Inflammatory macrophage treated with lipopolysaccharide for 4 hours (primary cell): ENCODE measurements around the gene ZNF14.
"Not testable (repeated sequence)": the region's sequence is repeated elsewhere in the genome, so short reads cannot be mapped to it uniquely, and the experiment has no call there.

Experiments used
- DNase-seq: peaks from one replicate; pipeline ENCODE4 v3.0.0-alpha.2; 2020

Gene ZNF14

DNA sequence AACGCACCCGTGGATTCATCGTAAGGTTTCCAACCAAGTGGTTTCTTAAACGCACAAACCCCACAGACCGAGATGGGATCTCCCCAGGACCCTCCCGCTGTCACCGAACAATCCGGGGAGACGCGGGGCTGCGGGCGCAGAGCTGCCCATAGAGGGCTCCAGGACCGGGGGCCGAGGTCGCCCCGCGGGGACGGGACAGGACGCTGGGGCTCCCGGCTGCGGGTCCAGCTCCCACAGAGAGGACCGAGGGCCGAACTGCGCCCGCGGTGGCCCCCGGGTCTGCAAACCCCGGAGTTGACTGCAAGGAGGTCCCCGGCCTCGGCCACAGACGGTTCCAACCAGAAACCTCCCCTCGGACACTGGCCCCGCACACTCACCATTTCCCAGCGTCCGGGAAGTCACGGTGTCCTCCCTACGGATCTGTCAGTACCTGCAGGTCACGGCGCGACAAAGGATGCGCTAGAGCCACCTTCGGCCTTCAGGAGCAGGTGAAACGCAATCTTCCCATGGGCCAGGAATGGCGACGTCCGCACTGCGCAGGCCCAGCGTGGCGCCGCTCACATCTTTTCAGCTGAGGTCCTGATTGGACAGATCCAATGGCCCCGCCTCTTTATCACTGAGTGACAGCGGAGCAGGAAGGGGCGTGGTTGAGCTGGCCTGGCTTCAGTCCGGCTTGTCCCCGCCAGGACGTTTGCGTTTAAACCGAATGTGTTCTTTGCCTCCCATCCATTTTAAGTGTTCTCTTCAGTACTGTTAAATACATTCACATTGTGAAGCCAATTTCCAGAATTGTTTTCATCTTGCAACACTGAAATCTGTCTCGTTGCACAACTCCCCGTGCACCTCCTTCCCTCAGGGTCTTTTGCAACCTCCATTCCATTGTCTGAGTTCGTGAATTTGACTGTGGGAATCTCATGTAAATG, at the start of gene ZNF14:
ZNF14 (minus strand) TSS at position 534 of the 923 bp plus-strand sequence; CDS start at position 380, 154 bp downstream.
- DNase-seq: peak; percentile 92

DNA sequence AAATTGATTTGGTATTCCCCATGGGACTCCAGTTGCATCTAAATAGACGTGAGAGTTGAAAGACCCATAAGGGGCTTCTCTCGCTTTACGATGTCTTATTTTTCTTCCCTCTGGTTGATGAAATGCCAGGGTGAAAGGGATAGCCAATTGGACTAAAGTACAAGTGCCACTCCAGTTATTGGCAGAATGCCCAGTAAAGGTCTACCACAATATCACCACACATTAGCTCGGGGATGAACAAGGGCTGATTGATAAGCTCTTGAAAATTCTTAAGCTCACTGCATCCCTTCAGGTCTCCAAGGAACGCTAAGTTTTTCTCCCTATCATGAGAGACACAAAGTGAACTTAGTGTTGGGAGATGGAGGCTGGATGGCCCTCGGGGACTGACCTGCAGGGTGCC, 48.9 kb upstream of the ZNF14 start:
- DNase-seq: not testable (repeated sequence)

DNA sequence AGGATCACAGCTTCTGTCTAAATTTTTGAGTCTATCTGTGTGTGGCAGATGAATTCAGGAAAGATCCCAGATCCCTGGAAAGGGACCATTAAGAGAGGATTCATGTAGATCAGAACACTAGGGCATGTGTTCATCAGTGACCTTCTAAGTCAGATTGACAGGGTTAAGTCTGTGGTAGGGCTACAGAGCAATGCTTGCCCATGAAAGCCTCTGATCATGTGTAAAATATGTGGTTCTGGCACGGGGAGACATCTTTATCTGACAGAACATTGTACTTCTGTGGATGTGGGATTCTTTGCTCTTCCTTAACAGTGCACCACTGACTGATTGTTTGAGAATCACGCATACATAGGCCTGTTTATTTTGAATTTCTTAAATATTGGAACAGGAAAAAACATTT, 45.8 kb upstream of the ZNF14 start:
- no peak for DNase-seq

DNA sequence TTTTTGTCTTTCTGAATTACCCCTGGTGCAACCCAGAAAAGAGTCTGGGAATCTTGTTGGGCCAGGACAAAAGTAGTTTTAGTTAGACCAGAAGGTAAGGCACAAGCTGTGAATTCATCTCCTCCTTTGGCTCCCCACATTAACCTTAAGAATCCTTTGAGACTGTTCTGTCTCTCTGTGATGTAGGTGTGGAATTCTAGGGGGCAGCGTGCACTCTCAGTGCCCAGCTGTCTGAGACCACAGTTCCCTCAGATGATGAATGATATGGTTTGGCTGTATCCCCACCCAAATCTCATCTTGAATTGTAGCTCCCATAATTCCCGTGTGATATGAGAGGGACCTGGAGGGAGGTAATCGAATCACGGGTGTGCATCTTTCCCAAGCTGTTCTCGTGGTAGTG, 44.8 kb upstream of the ZNF14 start:
- DNase-seq: no peak

DNA sequence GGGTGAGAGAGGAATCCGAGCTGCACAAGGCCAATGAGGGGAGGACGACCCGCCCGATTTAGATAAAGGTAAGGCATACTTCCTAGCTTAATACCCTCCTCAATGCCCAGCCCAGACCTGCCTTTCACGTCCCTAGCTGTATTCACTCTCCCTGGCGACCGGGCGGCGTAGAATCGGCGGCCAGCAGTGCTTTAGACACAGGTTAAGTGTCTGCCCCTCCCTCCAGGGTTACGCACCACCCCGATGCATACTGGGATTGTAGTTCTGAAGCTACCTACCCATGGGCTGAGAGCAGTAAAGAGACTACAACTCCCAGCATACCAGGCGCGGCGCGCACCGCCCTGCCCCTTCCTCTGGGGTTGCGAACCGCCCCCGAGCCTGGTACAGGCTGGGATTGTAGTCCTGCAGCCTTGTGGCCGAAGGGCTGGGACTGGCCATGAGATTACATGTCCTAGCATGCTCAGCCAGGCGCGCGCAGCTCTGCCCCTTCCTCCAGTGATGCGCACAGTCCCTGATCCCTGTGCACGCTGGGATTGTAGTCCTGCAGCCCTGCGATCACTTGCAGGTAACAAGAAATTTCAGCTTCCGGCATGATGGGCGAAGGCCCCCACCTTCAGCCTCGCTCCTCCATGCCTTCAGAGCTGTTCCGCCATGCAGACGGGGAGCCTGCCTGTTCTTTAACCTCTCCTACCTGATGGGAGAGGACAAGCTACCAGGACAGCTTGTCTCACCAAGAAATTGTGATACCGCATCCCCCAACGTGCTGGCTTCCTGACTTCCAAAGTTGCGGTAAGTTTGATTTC, 43.5 kb upstream of the ZNF14 start:
- DNase-seq: peak; percentile 95

DNA sequence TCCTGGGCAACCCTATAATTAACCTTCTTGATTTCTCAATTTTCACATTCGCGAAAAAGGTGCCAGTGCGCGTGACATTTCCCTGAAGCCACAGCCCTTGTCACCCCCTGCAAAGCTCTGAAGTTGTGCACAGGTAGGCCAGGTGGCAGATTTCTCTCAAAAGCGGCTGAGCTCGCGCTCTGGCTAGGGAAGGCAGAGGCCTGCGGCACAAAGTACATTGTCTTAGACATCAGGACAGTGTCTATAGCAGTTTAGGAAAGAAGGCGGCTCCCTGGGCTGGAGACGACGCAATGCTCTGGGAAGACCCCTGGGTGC, 42.9 kb upstream of the ZNF14 start:
- DNase-seq: no peak

DNA sequence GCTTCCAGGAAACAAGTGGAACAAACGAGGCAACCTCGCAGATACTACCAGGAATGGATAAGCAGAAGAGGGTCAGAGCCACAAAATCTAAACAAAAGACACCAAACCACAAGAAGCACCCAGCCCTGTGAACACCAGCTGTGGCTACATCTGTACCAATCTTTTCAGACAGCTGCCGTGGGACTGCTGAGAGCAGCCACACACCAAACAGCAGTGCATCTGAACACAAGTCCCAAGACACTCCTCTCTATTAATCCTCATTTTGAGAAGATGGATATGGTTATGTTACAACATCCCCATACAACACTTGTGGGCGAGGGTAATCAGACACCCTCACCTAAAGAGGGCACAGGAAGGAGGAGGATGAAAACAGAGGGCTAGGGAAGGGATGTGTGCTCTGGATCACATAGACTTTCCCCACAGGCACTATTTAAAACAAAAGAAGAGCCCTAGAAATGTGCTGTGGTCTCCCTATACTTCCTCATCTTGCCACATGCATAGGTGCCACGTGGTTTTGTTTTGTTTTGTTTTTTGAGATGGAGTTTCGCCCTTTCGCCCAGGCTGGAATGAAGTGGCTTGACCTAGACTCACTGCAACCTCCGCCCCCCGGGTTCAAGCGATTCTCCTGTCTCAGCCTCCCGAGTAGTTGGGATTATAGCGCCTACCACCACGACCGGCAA, 41.6 kb upstream of the ZNF14 start:
- DNase-seq: no peak

DNA sequence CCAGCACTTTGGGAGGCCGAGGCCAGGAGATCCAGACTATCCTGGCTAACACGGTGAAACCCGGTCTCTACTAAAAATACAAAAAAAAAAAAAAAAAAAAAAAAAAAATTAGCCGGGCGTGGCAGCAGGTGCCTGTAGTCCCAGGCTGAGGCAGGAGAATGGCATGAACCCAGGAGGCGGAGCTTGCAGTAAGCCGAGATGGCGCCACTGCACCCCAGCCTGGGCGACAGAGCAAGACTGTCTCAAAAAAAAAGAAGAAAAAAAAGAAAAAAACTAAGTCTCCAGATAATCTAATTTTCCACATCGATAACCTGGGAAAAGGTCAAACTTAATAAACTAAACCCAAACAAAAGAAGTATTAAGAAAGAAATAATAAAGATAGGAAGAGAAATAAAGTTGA, 39.1 kb upstream of the ZNF14 start:
- DNase-seq: not testable (repeated sequence)

DNA sequence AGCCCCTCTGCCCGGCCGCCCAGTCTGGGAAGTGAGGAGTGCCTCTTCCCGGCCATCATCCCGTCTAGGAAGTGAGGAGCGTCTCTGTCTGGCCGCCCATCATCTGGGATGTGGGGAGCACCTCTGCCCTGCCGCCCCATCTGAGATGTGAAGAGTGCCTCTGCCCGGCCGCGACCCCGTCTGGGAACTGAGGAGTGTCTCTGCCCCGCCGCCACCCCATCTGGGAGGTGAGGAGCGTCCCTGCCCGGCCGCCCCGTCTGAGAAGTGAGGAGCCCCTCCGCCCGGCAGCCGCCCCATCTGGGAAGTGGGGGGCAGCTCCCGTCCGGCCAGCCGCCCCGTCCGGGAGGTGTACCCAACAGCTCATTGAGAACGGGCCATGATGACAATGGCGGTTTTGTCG, 37.1 kb upstream of the ZNF14 start:
- not testable (repeated sequence) for DNase-seq

DNA sequence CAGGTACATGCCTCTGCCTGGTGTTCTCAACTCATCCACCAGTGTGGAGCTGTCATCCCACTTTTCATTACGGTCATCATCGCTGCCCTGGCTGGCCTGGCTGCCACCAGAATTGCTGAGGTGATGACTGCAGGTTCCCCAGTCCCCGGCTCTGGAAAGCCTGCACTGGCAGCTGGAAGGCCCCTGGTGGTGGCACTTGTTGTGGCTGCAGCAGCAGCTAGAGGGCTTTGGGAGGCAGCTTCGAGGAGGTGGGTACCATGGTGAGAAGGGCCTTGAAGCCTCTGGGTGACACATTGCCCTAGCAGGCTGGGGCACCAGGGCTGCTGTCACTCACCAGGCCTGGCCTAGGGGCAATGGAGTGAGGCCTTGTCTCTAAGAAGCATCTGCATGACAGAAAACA, 25.3 kb upstream of the ZNF14 start:
- no peak for DNase-seq

DNA sequence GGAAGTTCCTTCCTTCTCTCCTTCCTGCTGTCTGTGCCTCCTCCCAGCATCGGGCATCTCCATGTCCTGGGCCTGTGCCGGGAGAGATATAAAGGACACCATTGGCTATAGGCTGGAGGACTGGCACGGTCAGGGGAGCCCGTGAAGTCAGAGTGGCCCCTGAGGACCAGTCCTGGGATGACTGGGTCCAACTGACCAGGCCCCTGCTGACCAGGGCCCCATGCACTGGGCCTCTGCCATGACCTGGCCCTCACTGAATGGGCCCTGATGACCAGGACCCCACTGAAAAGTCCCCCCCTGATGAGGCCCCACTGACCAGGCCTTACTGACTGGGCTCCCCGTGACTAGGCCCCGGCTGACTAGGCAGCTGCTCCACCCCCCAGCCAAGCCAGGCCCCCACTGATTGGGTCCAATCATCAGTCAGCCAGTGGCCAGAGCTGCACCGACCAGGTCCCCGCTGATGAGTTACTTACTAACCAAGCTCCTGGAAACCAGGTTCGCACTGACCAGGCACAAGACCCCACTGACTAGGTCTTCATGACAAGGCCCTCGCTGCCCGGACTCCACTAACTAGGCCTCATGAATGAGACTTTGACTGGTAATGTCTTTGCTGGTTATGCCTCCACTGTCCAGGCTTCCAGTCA, 20.0 kb upstream of the ZNF14 start:
- no peak for DNase-seq

DNA sequence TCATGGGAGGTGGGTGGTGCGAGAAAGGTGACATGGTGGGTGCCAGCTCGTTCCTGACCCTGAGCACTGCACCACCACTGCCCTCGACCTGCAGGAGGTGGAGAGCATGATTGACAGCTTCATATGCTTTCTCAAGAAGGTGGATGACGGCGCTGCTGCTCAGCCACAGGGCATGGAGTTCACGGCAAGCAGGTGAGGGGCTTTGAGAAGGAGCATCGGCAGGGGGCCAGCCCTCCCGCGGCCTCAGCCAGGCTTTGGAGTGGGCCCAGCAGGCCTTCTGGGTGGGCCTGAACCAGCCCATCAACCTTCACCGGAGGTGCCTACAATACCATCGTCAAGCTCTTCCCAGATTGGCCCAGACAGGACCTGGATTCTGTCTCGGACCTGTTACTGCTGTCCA, 18.9 kb upstream of the ZNF14 start:
- DNase-seq: no peak

DNA sequence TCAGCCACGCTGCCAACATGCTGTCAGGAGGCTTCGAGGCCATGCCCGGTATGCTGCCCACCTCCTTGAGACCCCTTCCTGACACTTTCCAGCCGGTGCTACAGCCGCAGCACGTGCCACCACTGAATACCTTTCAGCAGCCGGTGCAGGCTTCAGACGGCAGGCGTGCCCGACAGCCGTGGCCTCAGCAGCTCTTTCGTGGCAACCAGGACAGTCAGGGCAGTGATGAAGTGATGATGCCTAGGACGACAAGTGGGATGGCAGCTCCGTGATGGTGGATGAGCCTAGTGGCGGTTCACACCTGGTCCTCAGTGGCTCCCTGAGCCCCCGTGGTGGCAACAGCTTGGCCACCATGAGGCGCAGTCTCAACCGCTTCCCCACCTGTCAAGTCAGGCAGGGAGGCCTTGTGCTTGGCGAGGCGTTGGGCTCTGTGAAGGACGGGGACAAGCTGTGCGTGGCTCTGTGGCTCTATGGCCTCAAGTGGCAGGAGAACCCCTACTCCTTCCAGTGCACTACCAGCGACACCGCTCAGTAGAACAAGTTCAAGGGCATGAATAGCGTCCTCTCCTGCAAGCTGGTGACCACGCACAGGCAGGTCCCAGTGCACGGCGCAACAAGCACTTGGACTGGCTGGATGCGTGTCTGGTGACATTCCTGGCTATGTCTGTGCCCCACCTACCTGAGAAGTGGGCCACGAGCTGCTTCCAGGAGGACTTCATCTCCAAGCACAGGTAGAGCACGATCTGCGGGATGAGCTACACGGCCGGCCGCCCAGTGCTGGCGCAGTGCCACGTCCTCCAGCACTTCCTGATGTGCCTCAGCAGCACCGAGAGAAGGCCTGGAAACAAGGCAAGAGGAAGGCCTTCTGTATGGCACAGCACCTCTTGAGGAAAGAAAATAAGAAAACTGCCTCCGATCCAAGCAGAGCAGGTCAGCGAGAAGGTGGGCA, 18.2 kb upstream of the ZNF14 start:
- DNase-seq: no peak

DNA sequence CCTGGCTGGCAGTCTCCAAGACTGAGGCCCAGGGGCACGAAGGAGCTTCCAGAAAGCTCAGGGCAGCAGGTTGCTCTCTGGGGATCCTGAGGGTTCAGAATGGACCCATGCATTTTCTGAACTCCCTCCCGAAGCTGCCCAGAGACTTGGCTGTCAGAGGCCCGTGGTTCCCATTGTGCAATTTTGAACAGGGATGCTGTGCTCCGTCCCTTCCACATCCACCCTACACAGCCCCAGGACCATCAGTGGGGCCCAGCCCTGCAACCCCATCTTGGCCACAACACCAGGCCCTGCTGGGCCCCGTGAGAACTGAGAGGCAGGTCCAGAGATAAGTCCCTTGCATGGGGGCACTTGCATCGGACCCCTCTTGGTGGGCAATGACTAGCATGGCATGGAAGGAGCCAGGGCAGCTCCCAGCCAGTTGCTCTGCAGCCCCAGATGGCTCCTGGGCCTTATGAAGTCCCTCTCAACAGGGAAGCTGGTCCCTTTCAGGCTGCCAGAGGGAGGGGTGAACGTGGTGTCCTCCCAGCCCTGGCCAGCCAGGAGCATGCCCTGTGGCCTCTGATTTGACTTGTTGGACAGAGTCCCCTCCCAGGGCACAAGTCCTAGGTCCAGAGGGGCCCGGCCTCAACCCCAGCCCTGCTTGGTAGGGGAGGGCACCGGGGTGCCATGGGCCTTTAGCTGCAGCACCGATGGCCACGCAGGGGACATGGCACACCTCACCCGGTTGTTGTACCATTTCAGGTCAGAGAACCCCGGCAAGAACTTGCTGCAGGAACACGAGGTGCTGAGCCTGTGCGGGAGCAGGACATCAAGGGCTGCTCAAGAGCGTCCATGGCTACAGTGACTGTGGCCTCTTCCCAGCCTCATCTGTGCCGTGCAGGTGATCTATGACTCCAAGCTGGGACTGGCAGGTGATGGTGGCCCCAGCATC, 17.3 kb upstream of the ZNF14 start:
- DNase-seq: no peak

DNA sequence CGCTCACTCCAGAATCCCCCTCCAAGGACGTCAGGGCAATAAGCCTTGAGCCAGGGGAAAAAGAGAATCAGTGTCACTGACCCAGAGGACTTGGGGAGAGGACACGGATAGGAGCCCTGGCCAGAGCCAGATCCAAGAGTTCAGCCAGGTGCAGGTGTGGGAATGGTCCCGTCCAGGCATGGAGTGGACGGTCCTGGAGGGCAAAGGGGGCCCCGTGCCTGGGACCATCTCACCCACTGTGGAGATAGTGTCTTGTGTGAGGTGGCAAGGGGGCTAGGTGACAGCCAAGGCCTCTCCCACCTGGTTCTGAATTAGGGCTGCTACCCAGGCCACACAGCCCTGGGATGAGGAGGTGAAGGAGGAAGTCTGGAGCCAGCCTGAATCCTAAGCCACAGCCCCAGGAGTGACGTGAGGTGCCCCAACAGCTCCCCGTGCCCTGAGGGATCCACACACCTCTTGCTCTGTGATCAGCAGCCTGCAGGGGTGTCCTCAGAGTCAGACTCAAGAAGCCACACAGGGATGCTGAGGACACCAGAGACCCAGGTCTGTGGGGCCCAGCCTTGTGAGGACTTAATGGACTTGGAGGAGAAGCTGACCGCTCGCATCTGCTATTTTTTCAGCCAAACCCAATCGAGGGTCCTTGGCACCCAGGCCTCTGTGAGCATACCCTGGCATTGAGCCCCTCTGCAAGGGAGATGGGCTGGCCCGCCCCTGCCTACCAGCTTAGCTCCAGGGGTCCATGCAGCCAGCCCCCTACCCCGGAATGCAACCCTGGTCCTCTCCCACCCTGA, 16.4 kb upstream of the ZNF14 start:
- DNase-seq: no peak

DNA sequence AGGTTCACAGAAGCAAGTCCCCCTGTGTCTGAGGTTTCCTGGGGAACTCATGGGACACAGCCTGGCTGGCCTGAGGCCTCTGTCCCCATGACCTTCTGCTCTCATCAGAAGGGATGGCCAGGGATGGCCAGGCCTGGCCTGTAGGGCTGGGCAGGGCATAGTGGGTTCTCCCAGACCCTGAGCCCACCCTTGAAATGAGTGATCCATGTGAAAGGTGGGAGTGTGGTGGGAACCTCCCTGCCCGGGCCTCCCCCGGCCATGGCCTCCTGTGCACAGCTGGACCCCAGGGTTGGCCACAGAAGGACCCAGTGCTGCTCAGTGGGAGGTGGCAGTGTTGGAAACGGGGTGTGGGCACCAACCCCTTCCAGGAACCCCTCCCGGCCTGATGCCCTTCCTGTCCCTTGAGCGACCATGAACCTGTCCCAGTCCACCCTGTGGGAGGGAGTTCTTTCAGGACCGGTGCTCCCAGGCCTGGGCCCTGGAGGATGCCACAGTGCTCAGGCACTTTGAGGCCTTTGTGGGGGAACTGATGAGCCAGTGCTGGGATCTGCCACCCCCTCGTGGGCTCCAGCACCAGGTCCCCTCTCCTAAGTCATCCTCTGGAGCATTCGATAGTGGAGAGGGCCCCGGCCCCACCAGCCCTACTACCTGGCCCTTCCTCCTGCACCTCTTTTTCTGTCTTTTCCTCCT, 15.5 kb upstream of the ZNF14 start:
- no peak for DNase-seq

DNA sequence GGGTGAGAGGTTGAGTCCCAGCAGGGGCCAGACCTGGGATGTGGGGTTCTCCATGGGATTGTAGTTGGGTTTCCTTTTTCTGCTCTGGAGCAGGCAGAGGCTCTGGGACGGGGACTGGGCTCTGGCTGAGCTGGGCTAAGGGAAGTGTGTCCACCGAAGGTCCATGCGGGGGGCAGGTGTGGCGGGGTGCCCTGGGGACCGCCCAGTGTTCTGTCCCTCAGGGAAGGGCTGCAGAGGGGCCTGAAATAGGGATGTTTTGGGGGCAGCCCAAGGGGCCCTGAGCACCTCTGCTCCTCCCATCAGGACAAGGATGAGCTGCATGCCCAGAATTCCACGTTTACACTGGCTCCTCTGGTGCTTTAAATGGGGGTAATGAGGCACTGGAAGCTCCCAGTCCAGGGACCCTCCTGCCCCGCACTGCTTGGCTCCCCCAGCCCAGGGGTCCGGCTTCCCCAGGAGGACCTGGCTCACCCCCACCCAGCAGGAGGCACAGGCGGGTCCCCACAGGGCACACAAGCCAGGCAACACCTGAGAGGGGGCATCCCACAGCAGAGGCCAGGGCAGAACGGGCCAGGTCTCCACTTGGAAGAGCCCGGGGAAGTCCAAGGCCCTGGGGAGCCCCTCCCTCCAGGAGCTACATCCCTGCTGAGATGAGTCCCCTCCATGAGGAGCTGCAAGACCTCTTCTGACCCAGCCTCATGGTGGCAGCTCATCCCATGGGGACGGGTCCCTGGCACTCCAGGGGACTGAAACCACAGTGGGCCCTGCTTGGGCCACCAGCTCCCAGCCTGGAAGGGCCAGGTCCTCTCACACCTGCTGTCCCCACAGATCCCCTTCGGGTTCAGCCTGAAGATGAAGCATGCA, 14.7 kb upstream of the ZNF14 start:
- no peak for DNase-seq
